HG02885 (cell line): Measurements from ENCODE around the gene SS18.

ENCODE experiments used
- ATAC-seq: cut with Tn5 transposase; IDR thresholded peaks from one replicate; pipeline ENCODE4 v1.9.1; 2021; ENCODE audit warnings: mild to moderate bottlenecking; ENCODE audit not compliant: unreplicated experiment, poor library complexity

SS18 gene

GRCh38 chr18:26005950-26006349, 84.5 kb downstream of the SS18 start:
- no peak for ATAC-seq

- ATAC-seq = no peak
These were observed 85.6 kb downstream of the SS18 start for GRCh38 chr18:26004832-26005231.

GRCh38 chr18:26003817-26004216, 86.6 kb downstream of the SS18 start:
- no peak for ATAC-seq

- no peak for ATAC-seq
These were observed 87.1 kb downstream of the SS18 start for GRCh38 chr18:26003356-26003755.

GRCh38 chr18:26002375-26002910, 88.0 kb downstream of the SS18 start:
- peak; percentile 49 for ATAC-seq

- no peak for ATAC-seq
These were observed 92.0 kb downstream of the SS18 start for GRCh38 chr18:25998461-25998860.

- ATAC-seq = no peak
These were observed 97.8 kb downstream of the SS18 start for GRCh38 chr18:25992566-25992965.

GRCh38 chr18:25990473-25990872, 99.9 kb downstream of the SS18 start:
- ATAC-seq = no peak

GRCh38 chr18:25985707-25986394, 104.6 kb downstream of the SS18 start:
- no peak for ATAC-seq

- no peak for ATAC-seq
These were observed 106.7 kb downstream of the SS18 start for GRCh38 chr18:25983730-25984129.

- no peak for ATAC-seq
These were observed 107.5 kb downstream of the SS18 start for GRCh38 chr18:25982961-25983360.

- no peak for ATAC-seq
These were observed 108.3 kb downstream of the SS18 start for GRCh38 chr18:25982153-25982552.

- no peak for ATAC-seq
These were observed 110.9 kb downstream of the SS18 start for GRCh38 chr18:25979369-25980040.

GRCh38 chr18:25976554-25976953, 113.9 kb downstream of the SS18 start:
- ATAC-seq = no peak

GRCh38 chr18:25974630-25975077, 115.8 kb downstream of the SS18 start:
- ATAC-seq = no peak
